ENCODE measurements around the gene PTPRF. TPM values are rescaled to one million over a fixed set of nuclear protein-coding genes. Genes with fewer than 3 reads are reported as not detected.
"Not testable (repeated sequence)": the region's sequence is repeated elsewhere in the genome, so short reads cannot be mapped to it uniquely, and the experiment has no call there.

The PTPRF gene
- total RNA-seq, 1 donor from 2014 or later, result 520 TPM

- Mint-ChIP-seq H3K4me1 (ENCODE audit: low read depth) (peaks cover 31% of the 10 kb centered on the region), H3K4me3 (ENCODE audit: low read depth) (no peak overlapping the region), H3K27me3 (peaks cover 4% of the 10 kb centered on the region), H3K27ac (peak overlapping the region; percentile 93), H3K9me3 (ENCODE audit: low read depth) (peaks cover 3% of the 10 kb centered on the region), H3K36me3 (ENCODE audit: insufficient read depth) (no peaks in the 10 kb centered on the region)
- peak; percentile 39 for TF ChIP-seq CTCF (IDR thresholded peaks at IDR 0.05; ENCODE audit: unreplicated experiment)
- DNase-seq (ENCODE audit: low spot score, unreplicated experiment), result peak; percentile 28
Observed at GRCh38 chr1:43639976-43640794, 109.5 kb downstream of the PTPRF start.

GRCh38 chr1:43644558-43644957 is 113.9 kb downstream of the PTPRF start:
- TF ChIP-seq CTCF (IDR thresholded peaks at IDR 0.05; ENCODE audit: unreplicated experiment), result no peak
- Mint-ChIP-seq H3K27ac (peak overlapping the region; percentile 19), H3K9me3 (ENCODE audit: low read depth) (peaks cover 3% of the 10 kb centered on the region), H3K36me3 (ENCODE audit: insufficient read depth) (no peaks in the 10 kb centered on the region), H3K4me3 (ENCODE audit: low read depth) (no peak overlapping the region), H3K27me3 (no peaks in the 10 kb centered on the region), H3K4me1 (ENCODE audit: low read depth) (peaks cover 34% of the 10 kb centered on the region)
- no peak for DNase-seq (ENCODE audit: low spot score, unreplicated experiment)

GRCh38 chr1:43645461-43645860 is 114.8 kb downstream of the PTPRF start:
- peaks cover 32% of the 10 kb centered on the region for H3K4me1 Mint-ChIP-seq (ENCODE audit: low read depth)
- DNase-seq (ENCODE audit: low spot score, unreplicated experiment), result no peak
- H3K9me3 Mint-ChIP-seq (ENCODE audit: low read depth), result peaks cover 2% of the 10 kb centered on the region
- no peaks in the 10 kb centered on the region for H3K36me3 Mint-ChIP-seq (ENCODE audit: insufficient read depth)
- TF ChIP-seq CTCF (IDR thresholded peaks at IDR 0.05; ENCODE audit: unreplicated experiment), result no peak
- no peaks in the 10 kb centered on the region for H3K27me3 Mint-ChIP-seq
- no peak overlapping the region for H3K27ac Mint-ChIP-seq
- no peak overlapping the region for H3K4me3 Mint-ChIP-seq (ENCODE audit: low read depth)

- H3K9me3 Mint-ChIP-seq (ENCODE audit: low read depth); H3K27ac Mint-ChIP-seq; H3K4me3 Mint-ChIP-seq (ENCODE audit: low read depth); H3K36me3 Mint-ChIP-seq (ENCODE audit: insufficient read depth); H3K27me3 Mint-ChIP-seq; DNase-seq (ENCODE audit: low spot score, unreplicated experiment): not testable (repeated sequence)
- H3K4me1 Mint-ChIP-seq (ENCODE audit: low read depth), result peaks cover 40% of the 10 kb centered on the region
Observed at GRCh38 chr1:43647331-43647730, 116.6 kb downstream of the PTPRF start.

- Mint-ChIP-seq H3K4me3 (ENCODE audit: low read depth) (peak overlapping the region; percentile 100), H3K27me3 (no peaks in the 10 kb centered on the region), H3K9me3 (ENCODE audit: low read depth) (no peaks in the 10 kb centered on the region), H3K36me3 (ENCODE audit: insufficient read depth) (peaks cover 4% of the 10 kb centered on the region), H3K27ac (peak overlapping the region; percentile 99), H3K4me1 (ENCODE audit: low read depth) (peaks cover 34% of the 10 kb centered on the region)
- DNase-seq (ENCODE audit: low spot score, unreplicated experiment), result no peak
- no peak for TF ChIP-seq CTCF (IDR thresholded peaks at IDR 0.05; ENCODE audit: unreplicated experiment)
Observed at GRCh38 chr1:43648221-43648847, 117.7 kb downstream of the PTPRF start.
